ENCODE data around the gene ANKS1A. TPM values are rescaled to one million over a fixed set of nuclear protein-coding genes. Genes with fewer than 3 reads are reported as not detected.

The ANKS1A gene
- polyA plus RNA-seq, 6 donors from 2014 or later: 1.4 to 5.5 (median 2.3) TPM; not detected in 1

Other genes starting within 250 kb of the ANKS1A start
- 10 to 100 TPM; 23.8 to 33.2 (median 27.3) TPM for gene ILRUN, start 192.5 kb upstream of the ANKS1A start, polyA plus RNA-seq (ENCODE audit: low read depth in 6 of 6)
- 100 to 1,000 TPM; 290 to 425 (median 336) TPM for gene SNRPC, start 131.8 kb upstream of the ANKS1A start, polyA plus RNA-seq (ENCODE audit: low read depth in 6 of 6)
- 1 to 10 TPM in 5 of 6 donors, under 1 TPM in 1; 0.68 to 4.2 (median 1.7) TPM for gene BLTP3A, start 97.2 kb upstream of the ANKS1A start, polyA plus RNA-seq (ENCODE audit: low read depth in 6 of 6)
- gene TAF11, start 1.2 kb upstream of the ANKS1A start, polyA plus RNA-seq (ENCODE audit: low read depth in 6 of 6): 10 to 100 TPM; 10.8 to 32.1 (median 20.4) TPM

Measured in naive B cell (primary cell).